SK-N-MC (cell line): ENCODE measurements around the gene KRTAP10-8.
"Not testable (repeated sequence)": the region's sequence is repeated elsewhere in the genome, so short reads cannot be mapped to it uniquely, and the experiment has no call there.

Experiments
- DNase-seq: peaks from one replicate; pipeline ENCODE4 v3.0.0-alpha.2; 2011; ENCODE audit warnings: low read depth, low spot score
- H3K27ac ChIP-seq: fragments of 200-600 bp; sonication (generic); 2 replicates; pipeline ENCODE4 v1.5.1; 2016; ENCODE audit warnings: mixed run types
- H3K36me3 ChIP-seq: fragments of 200-600 bp; sonication (generic); 2 replicates; pipeline ENCODE4 v1.6.1; 2017; ENCODE audit warnings: antibody characterized with exemption, low read length, mixed read lengths; ENCODE audit not compliant: insufficient read depth
- H3K4me3 ChIP-seq: fragments of 200-600 bp; sonication (generic); 2 replicates; pipeline ENCODE4 v1.5.1; 2016
- H3K9ac ChIP-seq: fragments of 200-600 bp; sonication (generic); 2 replicates; pipeline ENCODE4 v1.8.0; 2017; ENCODE audit warnings: mixed run types, mixed read lengths; ENCODE audit not compliant: insufficient read length
- H3K9me3 ChIP-seq: fragments of 200-600 bp; sonication (generic); 2 replicates; pipeline ENCODE4 v1.6.1; 2017; ENCODE audit warnings: low read depth, mild to moderate bottlenecking, antibody characterized with exemption, low read length, moderate library complexity, mixed read lengths
- EZH2 ChIP-seq: fragments of 200-600 bp; sonication (generic); IDR thresholded peaks from one replicate; pipeline ENCODE4 v1.6.1; 2017; ENCODE audit warnings: antibody characterized with exemption
- FOXP2 ChIP-seq: optimal IDR thresholded peaks from 2 replicates; pipeline ENCODE3; 2011; ENCODE audit warnings: mild to moderate bottlenecking, moderate library complexity; ENCODE audit not compliant: insufficient read depth; ENCODE audit errors: extremely low read length, control extremely low read depth
- POLR2AphosphoS5 ChIP-seq: IDR thresholded peaks from 2 replicates; pipeline ENCODE4 v1.6.1; 2012; ENCODE audit warnings: mild to moderate bottlenecking, low read depth, low read length, borderline replicate concordance

KRTAP10-8 gene

DNA sequence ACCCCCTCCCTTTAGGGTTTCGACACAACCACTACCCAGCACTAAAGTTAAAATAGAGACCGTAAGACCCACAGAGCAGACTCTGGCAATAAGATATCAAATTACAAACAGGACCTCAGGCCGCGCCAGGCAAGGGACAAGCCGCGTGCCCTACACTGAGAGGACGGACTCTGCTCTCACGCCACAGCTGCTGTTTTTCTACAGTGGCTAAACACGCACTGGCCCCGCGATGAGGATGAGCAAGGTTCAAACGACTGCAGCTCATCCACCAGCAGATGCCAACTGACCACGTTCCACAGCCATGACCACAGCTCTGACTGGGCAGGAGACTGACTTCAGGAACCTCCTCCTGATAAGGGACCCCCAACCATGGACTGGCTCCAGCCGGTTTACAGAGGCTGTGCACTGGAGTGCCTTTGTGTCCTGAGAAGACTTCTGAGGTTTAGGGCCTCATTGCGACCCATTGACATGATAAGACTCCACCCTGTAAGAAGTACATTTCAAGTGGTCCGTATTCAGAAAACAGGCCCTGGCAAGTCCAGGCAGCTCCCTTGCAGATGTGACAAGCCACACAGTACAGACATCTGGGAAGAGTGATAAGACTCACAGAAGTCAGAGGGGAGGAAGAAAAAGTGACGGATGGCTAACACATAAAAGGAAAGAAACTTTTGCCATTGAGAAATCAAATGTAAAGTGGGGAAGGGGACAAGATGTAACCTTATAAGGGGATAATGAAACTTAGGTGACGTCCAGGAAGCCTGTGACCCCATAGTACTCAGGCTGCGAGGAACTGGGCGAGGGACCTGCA, 18.1 kb upstream of the KRTAP10-8 start:
- H3K36me3 ChIP-seq = no peaks in the 10 kb centered on the region; the same call in 1 of the 2 replicates
- TF ChIP-seq EZH2 (no peak), FOXP2 (no peak), POLR2AphosphoS5 (no peak)
- H3K9ac ChIP-seq = no peak overlapping the region
- no peaks in the 10 kb centered on the region for H3K9me3 ChIP-seq
- no peak overlapping the region for H3K27ac ChIP-seq
- no peak for DNase-seq
- no peak overlapping the region for H3K4me3 ChIP-seq

DNA sequence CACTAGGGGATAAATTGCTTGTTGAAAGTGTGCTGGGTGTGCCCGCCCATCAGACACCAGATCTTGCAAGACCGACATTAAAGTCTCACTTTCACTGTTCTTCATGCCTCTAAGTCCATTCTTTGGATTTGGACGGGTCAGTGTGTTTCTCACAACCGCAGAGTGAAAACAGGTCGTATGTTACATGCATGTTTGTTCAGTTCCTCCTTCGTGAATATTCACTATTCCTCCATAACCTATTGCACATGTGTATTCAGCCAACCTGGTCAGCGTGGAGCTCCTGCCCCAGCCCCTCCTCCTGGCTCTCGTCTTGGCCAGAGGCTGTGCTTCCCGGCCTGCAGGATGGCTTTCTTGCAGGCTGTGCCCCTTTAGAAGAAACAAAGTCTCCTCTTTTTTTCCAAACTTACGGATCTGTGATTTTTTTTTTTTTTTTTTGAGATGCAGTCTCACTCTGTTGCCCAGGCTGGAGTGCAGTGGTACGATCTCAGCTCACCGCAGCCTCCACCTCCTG, 17.4 kb upstream of the KRTAP10-8 start:
- Histone ChIP-seq H3K27ac (no peak overlapping the region), H3K9ac (no peak overlapping the region), H3K36me3 (no peaks in the 10 kb centered on the region; the same call in 1 of the 2 replicates), H3K4me3 (no peak overlapping the region), H3K9me3 (no peaks in the 10 kb centered on the region)
- no peak for DNase-seq
- TF ChIP-seq EZH2 (no peak), POLR2AphosphoS5 (no peak), FOXP2 (no peak)

DNA sequence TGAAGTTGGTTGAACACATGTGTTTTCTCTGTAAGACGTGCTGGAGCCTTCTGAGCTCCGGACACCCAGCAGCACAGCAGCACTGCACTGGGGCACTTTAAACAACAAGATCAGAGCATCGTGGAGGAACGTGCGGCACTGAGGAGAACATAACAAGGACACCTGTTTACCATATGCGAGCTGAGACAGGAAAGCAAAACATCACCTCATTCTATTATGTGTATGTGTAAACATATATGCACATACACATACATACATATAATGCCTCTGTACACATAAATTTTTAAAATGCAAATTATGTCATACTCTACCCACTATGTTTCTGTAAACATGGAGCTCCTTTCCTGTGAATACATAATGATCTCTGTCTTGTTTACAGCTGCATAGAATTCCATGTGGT, 16.4 kb upstream of the KRTAP10-8 start:
- Histone ChIP-seq H3K9ac (no peak overlapping the region), H3K27ac (no peak overlapping the region), H3K4me3 (no peak overlapping the region), H3K9me3 (no peaks in the 10 kb centered on the region), H3K36me3 (no peaks in the 10 kb centered on the region)
- TF ChIP-seq FOXP2 = no peak
- no peak for TF ChIP-seq EZH2
- TF ChIP-seq POLR2AphosphoS5 = no peak
- no peak for DNase-seq

DNA sequence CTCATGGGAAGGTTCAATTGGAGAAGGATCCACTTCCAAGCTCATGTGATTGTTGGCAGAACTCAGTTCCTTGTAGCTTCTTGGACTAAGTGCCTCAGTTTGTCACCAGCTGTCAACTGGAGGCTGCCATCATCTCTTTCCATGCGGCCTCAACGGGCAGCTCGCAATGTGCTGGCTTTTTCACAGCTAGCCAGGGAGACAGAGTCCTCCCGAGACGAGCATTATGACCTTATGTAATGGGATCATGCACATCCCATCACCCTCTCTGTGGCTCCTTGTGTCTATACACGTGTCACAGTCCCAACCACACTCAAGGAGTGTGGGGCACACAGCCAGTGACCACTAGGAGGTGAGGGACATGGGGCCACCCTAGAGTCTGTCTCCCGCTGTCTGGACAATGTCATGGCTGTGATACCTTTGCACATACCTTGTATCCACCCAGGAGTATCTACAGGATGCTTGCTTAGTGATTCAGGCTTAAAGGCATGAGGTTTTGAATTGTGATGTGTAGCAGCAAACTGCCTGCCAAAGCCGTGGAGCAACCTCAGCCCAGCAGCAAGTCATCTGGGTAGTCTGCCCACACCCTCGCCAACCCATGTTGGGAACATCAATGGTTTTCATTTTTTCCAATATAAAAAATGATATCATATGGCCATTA, 15.7 kb upstream of the KRTAP10-8 start:
- no peak overlapping the region for H3K27ac ChIP-seq
- no peak for TF ChIP-seq POLR2AphosphoS5
- TF ChIP-seq FOXP2 = no peak
- TF ChIP-seq EZH2 = no peak
- no peaks in the 10 kb centered on the region for H3K36me3 ChIP-seq
- no peak for DNase-seq
- H3K9ac ChIP-seq = no peak overlapping the region
- H3K4me3 ChIP-seq = no peak overlapping the region
- no peaks in the 10 kb centered on the region for H3K9me3 ChIP-seq

DNA sequence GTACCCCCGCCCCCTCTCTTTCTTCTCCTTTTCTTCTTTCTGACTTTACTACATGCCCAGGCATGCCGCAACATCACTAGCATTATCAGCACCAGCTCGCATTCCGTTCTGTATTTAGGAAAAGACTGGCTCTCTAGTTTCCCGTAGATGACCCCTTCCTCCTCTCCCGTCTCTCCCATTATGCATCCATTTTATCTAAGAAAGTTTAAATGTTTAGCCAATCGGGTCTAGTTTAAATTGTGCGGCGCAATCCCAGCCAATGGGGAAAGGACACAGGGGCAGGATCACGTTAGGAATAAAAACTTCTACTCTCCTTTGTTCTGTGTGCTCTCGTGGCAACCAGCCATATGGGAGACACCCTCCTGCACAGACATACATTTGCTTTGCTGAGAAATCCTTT, 13.8 kb upstream of the KRTAP10-8 start:
- Histone ChIP-seq H3K36me3 (no peaks in the 10 kb centered on the region), H3K4me3 (no peak overlapping the region), H3K27ac (no peak overlapping the region), H3K9me3 (no peaks in the 10 kb centered on the region), H3K9ac (no peak overlapping the region)
- TF ChIP-seq EZH2 = no peak
- TF ChIP-seq FOXP2 = no peak
- TF ChIP-seq POLR2AphosphoS5 = no peak
- DNase-seq = no peak

DNA sequence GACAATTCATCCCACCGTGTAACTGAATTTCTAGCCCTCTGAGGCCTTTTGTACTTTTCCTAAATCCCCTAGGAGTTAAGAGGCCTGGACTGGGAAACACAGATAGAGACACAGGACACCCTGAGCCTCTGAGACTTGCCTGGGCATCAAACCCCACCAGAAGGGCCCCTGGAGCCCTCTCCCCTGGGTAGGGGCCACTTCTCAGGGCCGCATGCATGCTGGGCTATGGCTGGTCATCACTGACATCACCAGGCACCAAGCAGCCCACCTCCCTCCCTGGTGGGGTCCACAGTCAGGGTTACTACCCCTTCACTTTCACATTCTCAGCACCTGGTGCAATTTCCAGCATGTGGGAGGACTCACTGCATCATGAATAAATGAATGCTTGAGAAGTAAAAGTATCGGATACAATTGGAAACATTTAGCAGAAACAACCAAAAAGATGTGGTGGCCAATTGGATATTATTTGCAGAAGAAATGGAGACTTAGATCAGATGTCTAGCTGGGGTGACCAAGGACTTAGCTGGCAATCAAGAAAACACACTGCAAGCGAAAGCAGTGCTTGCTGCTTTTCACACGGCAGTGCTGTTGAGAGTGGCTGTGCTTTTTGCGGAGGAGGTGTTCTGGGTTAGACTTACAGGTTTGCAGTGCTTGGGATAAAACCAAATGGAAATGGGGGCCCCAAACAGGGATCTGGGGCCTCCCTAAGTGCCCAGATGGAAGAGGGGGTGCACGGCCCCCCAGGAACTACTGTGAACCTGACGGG, 12.4 kb upstream of the KRTAP10-8 start:
- H3K9me3 ChIP-seq = no peaks in the 10 kb centered on the region
- DNase-seq = no peak
- H3K27ac ChIP-seq = no peak overlapping the region
- TF ChIP-seq POLR2AphosphoS5 (no peak), EZH2 (no peak), FOXP2 (no peak)
- H3K9ac ChIP-seq = no peak overlapping the region
- H3K36me3 ChIP-seq = peaks cover 8% of the 10 kb centered on the region
- no peak overlapping the region for H3K4me3 ChIP-seq

DNA sequence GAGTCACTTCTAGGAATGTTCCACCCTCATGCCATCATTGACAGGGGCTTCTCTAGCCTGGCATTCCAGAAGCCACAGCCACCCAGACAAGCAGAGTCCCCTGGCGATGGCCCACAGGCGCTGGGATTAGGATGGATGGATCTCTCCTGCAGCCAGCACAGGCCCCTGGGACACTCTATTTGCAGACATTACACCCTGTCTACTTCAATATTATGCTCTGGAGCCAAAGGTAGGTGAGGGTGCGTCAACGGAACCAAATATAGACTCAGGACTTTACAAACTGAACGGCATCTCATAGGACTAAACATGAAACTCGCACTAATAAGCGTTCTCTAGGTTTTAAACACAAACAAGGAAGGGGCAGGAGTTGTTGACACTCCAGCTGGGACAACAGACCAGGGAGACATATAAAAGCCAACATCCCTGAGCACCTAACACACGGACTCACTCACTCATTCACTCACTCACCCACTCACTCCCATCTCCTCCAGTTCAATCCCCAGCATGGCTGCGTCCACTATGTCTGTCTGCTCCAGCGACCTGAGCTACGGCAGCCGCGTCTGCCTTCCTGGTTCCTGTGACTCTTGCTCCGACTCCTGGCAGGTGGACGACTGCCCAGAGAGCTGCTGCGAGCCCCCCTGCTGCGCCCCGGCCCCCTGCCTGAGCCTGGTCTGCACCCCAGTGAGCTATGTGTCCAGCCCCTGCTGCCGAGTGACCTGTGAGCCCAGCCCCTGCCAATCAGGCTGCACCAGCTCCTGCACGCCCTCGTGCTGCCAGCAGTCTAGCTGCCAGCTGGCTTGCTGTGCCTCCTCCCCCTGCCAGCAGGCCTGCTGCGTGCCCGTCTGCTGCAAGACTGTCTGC, 11.5 kb upstream of the KRTAP10-8 start, which contains the start of gene KRTAP10-7:
Gene KRTAP10-7 (plus strand): TSS at position 480 of the 861 bp plus-strand sequence. CDS start 25 bp downstream, at position 505.
- H3K4me3 ChIP-seq, H3K27ac ChIP-seq, DNase-seq, H3K9me3 ChIP-seq, H3K9ac ChIP-seq: not testable (repeated sequence)
- peaks cover 13% of the 10 kb centered on the region for H3K36me3 ChIP-seq

DNA sequence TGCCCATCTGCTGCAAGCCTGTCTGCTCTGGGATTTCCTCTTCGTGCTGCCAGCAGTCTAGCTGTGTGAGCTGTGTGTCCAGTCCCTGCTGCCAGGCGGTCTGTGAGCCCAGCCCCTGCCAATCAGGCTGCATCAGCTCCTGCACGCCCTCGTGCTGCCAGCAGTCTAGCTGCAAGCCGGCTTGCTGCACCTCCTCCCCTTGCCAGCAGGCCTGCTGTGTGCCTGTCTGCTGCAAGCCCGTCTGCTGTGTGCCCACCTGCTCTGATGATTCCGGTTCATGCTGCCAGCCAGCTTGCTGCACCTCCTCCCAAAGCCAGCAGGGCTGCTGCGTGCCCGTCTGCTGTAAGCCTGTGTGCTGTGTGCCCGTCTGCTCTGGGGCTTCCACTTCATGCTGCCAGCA, 10.8 kb upstream of the KRTAP10-8 start:
- H3K4me3 ChIP-seq, H3K9me3 ChIP-seq, DNase-seq, H3K27ac ChIP-seq, H3K9ac ChIP-seq: not testable (repeated sequence)
- peaks cover 17% of the 10 kb centered on the region for H3K36me3 ChIP-seq
